Measurements from ENCODE around the gene CRYGS.

DNA sequence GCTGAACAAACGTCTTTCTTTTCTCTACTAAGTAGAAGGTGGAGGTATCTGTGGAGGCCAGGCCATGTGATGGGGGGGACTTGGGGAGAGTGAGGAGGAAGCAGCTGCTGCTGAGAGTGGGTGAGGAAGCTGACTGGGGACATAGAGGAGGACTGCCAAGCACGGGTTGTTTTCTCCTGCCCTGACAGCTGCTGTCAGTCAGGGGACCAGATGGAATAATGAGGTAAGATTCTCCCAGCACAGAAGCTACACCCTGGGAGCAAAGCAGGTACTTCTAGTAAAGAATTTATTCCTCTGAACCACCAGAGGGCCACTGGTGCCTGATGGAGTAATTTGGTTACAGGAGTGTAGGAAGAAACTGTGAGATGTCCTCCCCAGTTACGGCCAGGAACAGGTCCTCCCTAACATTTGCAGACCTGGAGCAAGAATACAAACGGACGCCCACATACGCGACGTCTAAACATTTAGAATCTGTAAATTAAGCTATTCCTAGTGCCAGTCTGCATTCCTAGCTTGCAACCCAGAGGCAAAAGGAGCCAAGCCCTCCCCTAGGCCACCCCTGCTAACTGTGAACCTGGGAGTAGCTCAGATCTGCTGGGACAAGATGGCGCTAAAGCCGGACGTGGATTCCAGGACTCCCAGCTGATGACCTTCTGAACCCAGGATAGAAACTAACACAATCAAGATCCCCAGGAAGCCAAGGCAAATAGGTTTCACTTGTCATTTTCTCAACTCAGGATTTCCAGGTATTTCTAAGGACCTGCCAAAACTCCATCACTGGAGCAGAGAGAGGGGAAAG, 14.8 kb downstream of the CRYGS start:
- TF ChIP-seq, protein P1, sequence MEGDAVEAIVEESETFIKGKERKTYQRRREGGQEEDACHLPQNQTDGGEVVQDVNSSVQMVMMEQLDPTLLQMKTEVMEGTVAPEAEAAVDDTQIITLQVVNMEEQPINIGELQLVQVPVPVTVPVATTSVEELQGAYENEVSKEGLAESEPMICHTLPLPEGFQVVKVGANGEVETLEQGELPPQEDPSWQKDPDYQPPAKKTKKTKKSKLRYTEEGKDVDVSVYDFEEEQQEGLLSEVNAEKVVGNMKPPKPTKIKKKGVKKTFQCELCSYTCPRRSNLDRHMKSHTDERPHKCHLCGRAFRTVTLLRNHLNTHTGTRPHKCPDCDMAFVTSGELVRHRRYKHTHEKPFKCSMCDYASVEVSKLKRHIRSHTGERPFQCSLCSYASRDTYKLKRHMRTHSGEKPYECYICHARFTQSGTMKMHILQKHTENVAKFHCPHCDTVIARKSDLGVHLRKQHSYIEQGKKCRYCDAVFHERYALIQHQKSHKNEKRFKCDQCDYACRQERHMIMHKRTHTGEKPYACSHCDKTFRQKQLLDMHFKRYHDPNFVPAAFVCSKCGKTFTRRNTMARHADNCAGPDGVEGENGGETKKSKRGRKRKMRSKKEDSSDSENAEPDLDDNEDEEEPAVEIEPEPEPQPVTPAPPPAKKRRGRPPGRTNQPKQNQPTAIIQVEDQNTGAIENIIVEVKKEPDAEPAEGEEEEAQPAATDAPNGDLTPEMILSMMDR (IDR thresholded peaks at IDR 0.05; ENCODE audit: low read depth, low read length), result peak; percentile 47
- TF ChIP-seq EZH2phosphoT487 (IDR thresholded peaks at IDR 0.05; ENCODE audit: low read depth), result no peak

All from OCI-LY3 (cell line).